Thyroid gland (tissue), 4 donors: ENCODE measurements around the gene ADAMTS17. TPM values are rescaled to one million over a fixed set of nuclear protein-coding genes. Genes with fewer than 3 reads are reported as not detected.
"Not testable (repeated sequence)": the region's sequence is repeated elsewhere in the genome, so short reads cannot be mapped to it uniquely, and the experiment has no call there.

ENCODE experiments used
- DNase-seq, 2 donors: peaks; one replicate each; pipeline ENCODE4 v3.0.0-alpha.2; 2019
- H3K27ac ChIP-seq, 3 donors: fragments of 200-600 bp; sonication (generic); 1 replicate in 2 of 3; 2 replicates in 1 of 3; pipeline ENCODE4 v1.5.1; 2016 to 2019; ENCODE audit warnings: mild to moderate bottlenecking in 1 of 3, moderate library complexity in 1 of 3
- H3K27me3 ChIP-seq: fragments of 200-600 bp; sonication (generic); one replicate; pipeline ENCODE4 v1.5.1; 2019
- H3K36me3 ChIP-seq, 2 donors: fragments of 200-600 bp; sonication (generic); one replicate each; pipeline ENCODE4 v1.5.1; 2016 to 2019
- H3K4me1 ChIP-seq, 2 donors: fragments of 200-600 bp; sonication (generic); one replicate each; pipeline ENCODE4 v1.5.1; 2017 to 2019
- H3K4me3 ChIP-seq, 3 donors: fragments of 200-600 bp; sonication (generic); replicated peaks in 1 of 3; 1 replicate in 2 of 3; 2 replicates in 1 of 3; pipeline ENCODE4 v1.5.1; 2016; ENCODE audit warnings: mild to moderate bottlenecking in 1 of 3
- H3K9me3 ChIP-seq: fragments of 200-600 bp; sonication (generic); one replicate; pipeline ENCODE4 v1.5.1; 2017
- POLR2A ChIP-seq, 2 donors: fragments of 450-650 bp; IDR thresholded peaks; one replicate each; pipeline ENCODE4 v1.6.1; 2017; ENCODE audit warnings: antibody characterized with exemption in 2 of 2, mild to moderate bottlenecking in 2 of 2, moderate library complexity in 1 of 2
- WGBS, 2 donors: methylation state at CpG; one replicate each; pipeline ENCODE4 v1.1.5; 2017; 5-methylcytosine and 5-hydroxymethylcytosine counted together
- intact Hi-C: fragments of 100-400 bp; cut with DNase I; formaldehyde crosslinking; loops from one replicate; pipeline ENCODE4 v1.15.1; 2023
- total RNA-seq, 4 donors: library from RNA; depleted of rRNA; stranded (reverse); fragments of >200 nt; gene quantifications; one replicate each; pipeline ENCODE4 v1.2.3, GENCODE V29; 2016
- TF ChIP-seq, protein P1 (sequence below), 6 experiments: fragments of 200-600 bp in 3 of 6; fragments of 450-650 bp in 3 of 6; sonication (generic) in 3 of 6; IDR thresholded peaks; one replicate each; pipeline ENCODE4 v1.5.1; 2016 to 2019; ENCODE audit warnings: antibody characterized with exemption in 6 of 6, mild to moderate bottlenecking in 2 of 6, inconsistent platforms in 1 of 6, moderate library complexity in 1 of 6

ADAMTS17 gene
- total RNA-seq, 4 donors from 2014 or later, result 3.5 to 667 (median 5.3) TPM

DNA sequence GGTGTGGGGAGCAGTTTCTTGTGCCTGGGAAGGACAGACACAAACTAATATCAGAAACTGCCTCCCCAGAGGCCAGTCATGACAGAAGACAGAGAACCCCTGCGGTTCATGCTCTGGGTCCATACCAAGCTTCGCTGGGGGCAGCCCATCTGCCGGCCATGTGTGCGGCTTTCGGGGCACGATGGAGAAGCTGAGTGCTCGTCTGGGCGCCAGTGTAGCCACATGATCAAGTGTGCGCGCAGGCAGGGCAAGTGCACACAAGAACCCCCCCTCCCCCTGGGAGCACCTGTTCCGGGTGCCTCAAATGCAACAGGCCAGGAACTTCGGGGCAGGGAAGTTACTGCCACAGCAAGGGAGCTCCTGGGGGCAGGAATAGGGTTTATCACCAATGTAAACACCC, 1.8 kb downstream of the ADAMTS17 start:
- no peaks in the 10 kb centered on the region for H3K27me3 ChIP-seq
- H3K4me3 ChIP-seq, result no peak overlapping the region
- intact Hi-C loops, result loop anchor here (5.0 to 10.0 kb wide), 3 partner anchors 225 to 408 kb away; partner anchors contain the start of genes ASB7 and LINS1
- H3K27ac ChIP-seq, result no peak overlapping the region
- 88 to 92% methylated on average over 9 to 12 of the region's 12 CpGs for WGBS, 2 donors
- H3K9me3 ChIP-seq, result no peaks in the 10 kb centered on the region
- H3K4me1 ChIP-seq, result peaks cover 0 to 6% of the 10 kb centered on the region in 2 donors
- TF ChIP-seq POLR2A (IDR thresholded peaks at IDR 0.05), result no peak
- TF ChIP-seq, protein P1, sequence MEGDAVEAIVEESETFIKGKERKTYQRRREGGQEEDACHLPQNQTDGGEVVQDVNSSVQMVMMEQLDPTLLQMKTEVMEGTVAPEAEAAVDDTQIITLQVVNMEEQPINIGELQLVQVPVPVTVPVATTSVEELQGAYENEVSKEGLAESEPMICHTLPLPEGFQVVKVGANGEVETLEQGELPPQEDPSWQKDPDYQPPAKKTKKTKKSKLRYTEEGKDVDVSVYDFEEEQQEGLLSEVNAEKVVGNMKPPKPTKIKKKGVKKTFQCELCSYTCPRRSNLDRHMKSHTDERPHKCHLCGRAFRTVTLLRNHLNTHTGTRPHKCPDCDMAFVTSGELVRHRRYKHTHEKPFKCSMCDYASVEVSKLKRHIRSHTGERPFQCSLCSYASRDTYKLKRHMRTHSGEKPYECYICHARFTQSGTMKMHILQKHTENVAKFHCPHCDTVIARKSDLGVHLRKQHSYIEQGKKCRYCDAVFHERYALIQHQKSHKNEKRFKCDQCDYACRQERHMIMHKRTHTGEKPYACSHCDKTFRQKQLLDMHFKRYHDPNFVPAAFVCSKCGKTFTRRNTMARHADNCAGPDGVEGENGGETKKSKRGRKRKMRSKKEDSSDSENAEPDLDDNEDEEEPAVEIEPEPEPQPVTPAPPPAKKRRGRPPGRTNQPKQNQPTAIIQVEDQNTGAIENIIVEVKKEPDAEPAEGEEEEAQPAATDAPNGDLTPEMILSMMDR (IDR thresholded peaks at IDR 0.05), result no peak
- DNase-seq, result no peak
- H3K36me3 ChIP-seq, result no peaks in the 10 kb centered on the region

DNA sequence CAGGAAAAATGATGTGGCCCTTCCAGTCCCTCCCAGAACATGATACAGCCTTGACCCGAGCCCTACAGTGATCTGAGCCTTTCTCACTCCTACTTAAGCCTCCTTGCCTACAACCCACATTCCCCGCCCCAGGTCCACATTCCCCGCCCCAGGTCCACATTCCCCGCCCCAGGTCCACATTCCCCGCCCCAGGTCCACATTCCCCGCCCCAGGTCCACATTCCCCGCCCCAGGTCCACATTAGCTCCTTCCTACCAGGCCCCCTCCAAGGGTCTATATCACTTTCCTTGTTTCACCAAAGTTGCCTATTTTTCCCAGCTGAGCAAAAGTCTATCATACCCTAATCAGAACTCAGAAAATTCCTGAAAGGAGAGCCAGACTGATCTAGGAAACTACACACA, 2.3 kb downstream of the ADAMTS17 start:
- H3K27ac ChIP-seq, H3K4me1 ChIP-seq, H3K27me3 ChIP-seq, H3K36me3 ChIP-seq, H3K4me3 ChIP-seq, H3K9me3 ChIP-seq, intact Hi-C loops, DNase-seq: not testable (repeated sequence)
- WGBS, 2 donors, result 85 to 87% methylated on average over 7 of the region's 7 CpGs

DNA sequence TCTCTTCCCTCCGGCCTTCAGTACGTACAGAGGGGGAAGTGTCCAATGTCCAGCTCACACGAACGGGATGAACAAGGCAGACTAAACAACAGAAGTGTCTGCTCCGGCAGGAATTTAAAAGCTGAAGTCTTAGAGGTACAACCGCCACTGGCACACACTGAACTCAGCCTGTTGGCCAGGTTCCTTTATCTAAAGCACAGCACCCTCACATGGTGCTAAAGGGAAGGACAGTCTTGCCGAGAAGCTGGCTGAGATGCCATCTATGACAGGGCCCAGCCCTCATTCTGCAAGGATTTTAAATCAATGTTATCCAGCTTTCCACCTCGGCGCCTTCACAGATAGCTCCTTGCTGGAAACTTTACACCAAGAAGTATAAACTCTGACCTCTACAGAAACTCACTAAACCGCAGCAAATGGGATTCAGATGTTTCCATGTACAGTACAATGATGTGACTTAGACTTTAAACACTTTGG, 2.8 kb downstream of the ADAMTS17 start:
- H3K9me3 ChIP-seq, result no peaks in the 10 kb centered on the region
- no peaks in the 10 kb centered on the region for H3K36me3 ChIP-seq
- DNase-seq, result peak; percentile 79 to 80
- H3K27ac ChIP-seq, result no peak overlapping the region
- TF ChIP-seq, protein P1 (IDR thresholded peaks at IDR 0.05), result peak; percentile 48 to 87 (median 77)
- TF ChIP-seq POLR2A (IDR thresholded peaks at IDR 0.05), result no peak
- H3K27me3 ChIP-seq, result no peaks in the 10 kb centered on the region
- intact Hi-C loops, result no loop called here
- WGBS, 2 donors, result 16 to 22% methylated on average over 10 of the region's 10 CpGs
- H3K4me3 ChIP-seq, result no peak overlapping the region
- H3K4me1 ChIP-seq, result peaks cover 0 to 6% of the 10 kb centered on the region in 2 donors

DNA sequence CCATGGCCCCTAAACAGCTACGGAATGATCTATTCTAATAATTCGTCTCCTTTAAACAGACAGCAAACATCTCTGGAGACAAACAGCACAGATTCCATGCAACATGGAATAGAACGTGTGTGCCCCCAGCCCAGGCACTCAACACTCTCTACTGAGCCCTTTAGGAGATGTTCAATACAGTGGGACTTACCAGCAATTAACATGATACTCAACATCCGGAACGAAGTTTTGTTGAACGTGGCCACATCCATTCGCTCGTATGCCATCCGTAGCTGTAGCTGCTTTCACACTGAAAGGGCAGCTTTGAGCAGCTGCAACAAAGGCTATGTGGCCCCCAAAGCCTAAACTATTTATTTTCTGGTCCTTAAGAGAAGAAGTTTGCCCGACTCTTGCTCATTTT, 3.5 kb downstream of the ADAMTS17 start:
- TF ChIP-seq POLR2A (IDR thresholded peaks at IDR 0.05), result no peak
- TF ChIP-seq, protein P1 (IDR thresholded peaks at IDR 0.05), result no peak
- Histone ChIP-seq H3K27ac (no peak overlapping the region), H3K9me3 (no peaks in the 10 kb centered on the region), H3K36me3 (no peaks in the 10 kb centered on the region), H3K4me1 (peaks cover 0 to 6% of the 10 kb centered on the region in 2 donors), H3K27me3 (no peaks in the 10 kb centered on the region), H3K4me3 (no peak overlapping the region)
- DNase-seq, result no peak
- intact Hi-C loops, result no loop called here
- WGBS, 2 donors, result 85 to 86% methylated on average over 10 of the region's 10 CpGs

DNA sequence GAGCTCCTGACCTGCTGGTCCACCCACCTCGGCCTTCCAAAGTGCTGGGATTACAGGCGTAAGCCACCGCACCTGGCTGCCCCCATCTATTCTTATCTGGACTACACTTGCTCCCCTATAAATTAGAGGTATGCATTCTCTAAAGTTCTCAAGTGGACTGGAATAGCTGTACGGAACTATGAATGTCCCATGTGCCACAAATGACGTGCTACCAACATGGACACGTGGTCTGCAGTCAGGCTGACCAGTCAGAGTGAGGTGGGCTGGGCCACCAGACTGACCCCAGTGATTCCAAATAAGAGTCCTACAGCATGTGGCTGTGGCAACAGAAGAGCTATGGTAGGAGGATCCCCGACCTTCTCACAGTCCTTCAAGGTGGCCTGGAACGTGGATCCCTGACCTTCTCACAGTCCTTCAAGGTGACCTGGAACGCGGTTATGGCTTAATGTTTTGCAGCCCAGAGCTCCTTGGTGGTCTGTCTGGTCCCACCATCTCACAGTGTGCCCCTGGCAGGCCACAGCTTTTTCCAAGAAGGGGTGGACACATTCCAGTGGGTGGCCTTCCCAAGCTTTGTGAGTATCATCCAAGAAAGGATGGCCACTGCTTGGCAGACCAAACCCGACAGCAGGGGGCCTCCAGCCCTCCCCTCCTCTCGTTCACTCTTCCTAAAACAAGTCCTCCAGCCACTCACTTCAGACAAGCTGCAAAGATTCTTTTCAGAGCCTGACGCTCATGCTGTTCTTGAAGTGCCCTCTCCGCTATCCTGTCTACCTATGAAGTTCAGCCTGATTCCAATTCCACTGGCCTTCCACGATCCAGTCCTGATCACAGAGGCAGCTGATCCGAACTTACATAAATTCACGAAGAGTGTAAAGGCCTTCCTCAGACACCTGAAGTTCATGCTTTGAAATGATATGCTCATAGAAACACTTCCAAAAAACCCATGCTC, 4.4 kb downstream of the ADAMTS17 start:
- Histone ChIP-seq H3K4me1 (peaks cover 0 to 6% of the 10 kb centered on the region in 2 donors), H3K36me3 (no peaks in the 10 kb centered on the region), H3K9me3 (no peaks in the 10 kb centered on the region), H3K4me3 (no peak overlapping the region), H3K27ac (no peak overlapping the region), H3K27me3 (no peaks in the 10 kb centered on the region)
- intact Hi-C loops, result no loop called here
- 92 to 93% methylated on average over 14 to 17 of the region's 17 CpGs for WGBS, 2 donors
- no peak for TF ChIP-seq POLR2A (IDR thresholded peaks at IDR 0.05)
- TF ChIP-seq, protein P1 (IDR thresholded peaks at IDR 0.05), result no peak
- DNase-seq, result no peak
